ENCODE data around the gene CACNA1I. TPM values are rescaled to one million over a fixed set of nuclear protein-coding genes. Genes with fewer than 3 reads are reported as not detected.

Gene CACNA1I
- polyA plus RNA-seq, 3 donors, result 0.04 TPM; not detected in 2

GRCh38 chr22:39610766-39611165 is 40.2 kb downstream of the CACNA1I start:
- no peaks in the 10 kb centered on the region for H4K20me1 ChIP-seq (ENCODE audit: insufficient read depth, low read length)
- no peak overlapping the region for H3K27ac Mint-ChIP-seq
- no peak overlapping the region for H3K4me3 ChIP-seq (replicated peaks in 1 of 3; ENCODE audit: low read depth in 2 of 3, low read length in 3 of 3)
- H3K4me1 Mint-ChIP-seq, result peaks cover 2% of the 10 kb centered on the region
- no peak overlapping the region for H3K9ac ChIP-seq (ENCODE audit: insufficient read depth, low read length, poor library complexity, severe bottlenecking)
- no peaks in the 10 kb centered on the region for H3K27me3 ChIP-seq (ENCODE audit: control insufficient read depth in 2 of 2, insufficient read depth in 2 of 2, low read length in 2 of 2)
- no peak overlapping the region for H3K4me2 ChIP-seq (replicated peaks; ENCODE audit: extremely low read depth, low read length, poor library complexity, severe bottlenecking)
- no peaks in the 10 kb centered on the region for H3K36me3 Mint-ChIP-seq
- peaks cover 0 to 13% of the 10 kb centered on the region in 2 donors for H3K9me3 ChIP-seq (replicated peaks in 1 of 2; ENCODE audit: control insufficient read depth in 1 of 2, insufficient read depth in 1 of 2, low read length in 2 of 2)
- DNase-seq, result no peak
- no peak overlapping the region for H3K4me3 Mint-ChIP-seq
- H3K79me2 ChIP-seq (ENCODE audit: insufficient read depth, low read length), result no peaks in the 10 kb centered on the region
- H3K27ac ChIP-seq (ENCODE audit: low read depth in 1 of 2, low read length in 2 of 2), result no peak overlapping the region
- peaks cover 2 to 11% (median 10%) of the 10 kb centered on the region in 7 donors for H3K9me3 Mint-ChIP-seq
- peaks cover 14 to 35% (median 23%) of the 10 kb centered on the region in 3 donors for H3K27me3 Mint-ChIP-seq (ENCODE audit: low read depth in 3 of 3)
- H3K36me3 ChIP-seq (replicated peaks in 1 of 2; ENCODE audit: control insufficient read depth in 1 of 2, insufficient read depth in 2 of 2, low read length in 2 of 2), result no peaks in the 10 kb centered on the region
- TF ChIP-seq CTCF (IDR thresholded peaks at IDR 0.05), result no peak
- WGBS (ENCODE audit: insufficient coverage), result 91% methylated on average over 4 of the region's 7 CpGs
- H3K4me1 ChIP-seq (ENCODE audit: control insufficient read depth in 1 of 2, insufficient read depth in 2 of 2, low read length in 2 of 2), result no peaks in the 10 kb centered on the region
- intact Hi-C loops (cut with micrococcal nuclease), result no loop called here
- H2AFZ ChIP-seq (ENCODE audit: insufficient read depth, low read depth, low read length, poor library complexity, severe bottlenecking), result no peak overlapping the region

- Mint-ChIP-seq H3K27ac (no peak overlapping the region), H3K4me1 (peaks cover 2% of the 10 kb centered on the region), H3K9me3 (peaks cover 2 to 11% (median 10%) of the 10 kb centered on the region in 7 donors), H3K27me3 (ENCODE audit: low read depth in 3 of 3) (peaks cover 14 to 38% (median 24%) of the 10 kb centered on the region in 3 donors), H3K4me3 (no peak overlapping the region), H3K36me3 (no peaks in the 10 kb centered on the region)
- no peak for DNase-seq
- no peaks in the 10 kb centered on the region for H3K36me3 ChIP-seq (replicated peaks in 1 of 2; ENCODE audit: control insufficient read depth in 1 of 2, insufficient read depth in 2 of 2, low read length in 2 of 2)
- H3K27ac ChIP-seq (ENCODE audit: low read depth in 1 of 2, low read length in 2 of 2), result no peak overlapping the region
- peaks cover 0 to 13% of the 10 kb centered on the region in 2 donors for H3K9me3 ChIP-seq (replicated peaks in 1 of 2; ENCODE audit: control insufficient read depth in 1 of 2, insufficient read depth in 1 of 2, low read length in 2 of 2)
- H3K4me1 ChIP-seq (ENCODE audit: control insufficient read depth in 1 of 2, insufficient read depth in 2 of 2, low read length in 2 of 2), result no peaks in the 10 kb centered on the region
- H2AFZ ChIP-seq (ENCODE audit: insufficient read depth, low read depth, low read length, poor library complexity, severe bottlenecking), result no peak overlapping the region
- 95% methylated on average over 4 of the region's 4 CpGs for WGBS (ENCODE audit: insufficient coverage)
- peaks cover 0 to 2% of the 10 kb centered on the region in 2 donors for H3K27me3 ChIP-seq (ENCODE audit: control insufficient read depth in 2 of 2, insufficient read depth in 2 of 2, low read length in 2 of 2)
- H4K20me1 ChIP-seq (ENCODE audit: insufficient read depth, low read length), result no peaks in the 10 kb centered on the region
- TF ChIP-seq CTCF (IDR thresholded peaks at IDR 0.05), result no peak
- intact Hi-C loops (cut with micrococcal nuclease), result no loop called here
- H3K4me3 ChIP-seq (replicated peaks in 1 of 3; ENCODE audit: low read depth in 2 of 3, low read length in 3 of 3), result no peak overlapping the region
- H3K79me2 ChIP-seq (ENCODE audit: insufficient read depth, low read length), result no peaks in the 10 kb centered on the region
- H3K9ac ChIP-seq (ENCODE audit: insufficient read depth, low read length, poor library complexity, severe bottlenecking), result no peak overlapping the region
- no peak overlapping the region for H3K4me2 ChIP-seq (replicated peaks; ENCODE audit: extremely low read depth, low read length, poor library complexity, severe bottlenecking)
These were observed 40.8 kb downstream of the CACNA1I start for GRCh38 chr22:39611360-39611759.
